ENCODE measurements around the gene KCNMA1.

The KCNMA1 gene

DNA sequence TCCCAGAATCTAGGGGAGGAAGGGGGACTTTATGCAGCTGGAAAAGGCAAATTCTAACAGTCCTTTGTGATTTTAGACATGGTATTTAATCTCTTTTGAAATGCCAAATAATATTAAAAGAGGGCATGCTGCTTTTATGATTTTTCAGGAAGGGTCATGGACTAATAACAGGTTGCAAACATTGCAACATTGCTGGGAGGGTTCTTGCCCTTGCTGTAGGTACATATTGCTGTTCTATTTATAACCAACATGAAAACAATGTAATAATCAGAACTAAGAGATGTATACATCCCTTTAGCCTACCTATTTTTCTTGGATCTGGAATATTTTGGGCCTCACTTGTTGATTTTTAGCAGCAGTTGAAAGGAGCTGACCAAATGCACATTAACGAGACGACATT lies 411.6 kb downstream of the KCNMA1 start:
- peaks cover 8% of the 10 kb centered on the region for H3K4me1 ChIP-seq (ENCODE audit: control insufficient read depth, insufficient read depth, low read depth, low read length)
- no peak overlapping the region for H2AFZ ChIP-seq (ENCODE audit: low read depth, low read length)
- H3K4ac ChIP-seq (ENCODE audit: low read depth in 1 of 2, low read length in 2 of 2) = no peak overlapping the region
- H2BK12ac ChIP-seq (ENCODE audit: low read length in 2 of 2) = no peak overlapping the region
- H2BK5ac ChIP-seq (ENCODE audit: low read depth, low read length, poor library complexity, severe bottlenecking) = no peak overlapping the region
- H4K8ac ChIP-seq (ENCODE audit: low read length) = no peak overlapping the region
- WGBS = 69% methylated on average over 2 of the region's 2 CpGs
- no peaks in the 10 kb centered on the region for H3K36me3 ChIP-seq (ENCODE audit: control insufficient read depth in 1 of 2, insufficient read depth in 2 of 2, low read depth in 1 of 2, low read length in 2 of 2)
- no peak overlapping the region for H3K18ac ChIP-seq (ENCODE audit: low read depth in 1 of 2, low read length in 2 of 2)
- H3K4me3 ChIP-seq (ENCODE audit: insufficient read depth in 1 of 2, low read depth in 1 of 2, low read length in 2 of 2) = no peak overlapping the region
- no peak overlapping the region for H2BK120ac ChIP-seq (ENCODE audit: low read depth, low read length)
- H3K27ac ChIP-seq (ENCODE audit: low read length, poor library complexity, severe bottlenecking) = no peak overlapping the region
- H3K9me3 ChIP-seq (ENCODE audit: control insufficient read depth, low read length) = no peaks in the 10 kb centered on the region
- H3K79me1 ChIP-seq (replicated peaks; ENCODE audit: low read length, poor library complexity, severe bottlenecking) = peaks cover 3% of the 10 kb centered on the region
- H3K14ac ChIP-seq (ENCODE audit: low read length in 2 of 2) = no peak overlapping the region
- H3K4me2 ChIP-seq (ENCODE audit: low read length, poor library complexity, severe bottlenecking) = no peak overlapping the region
- H3K9ac ChIP-seq (ENCODE audit: low read length) = no peak overlapping the region
- H3K27me3 ChIP-seq (ENCODE audit: control insufficient read depth in 1 of 2, insufficient read depth in 1 of 2, low read length in 2 of 2) = no peaks in the 10 kb centered on the region
- no peak overlapping the region for H2BK15ac ChIP-seq (ENCODE audit: low read depth, poor library complexity, severe bottlenecking)
- no peak overlapping the region for H4K91ac ChIP-seq (ENCODE audit: low read length)
- no peak overlapping the region for H2AK5ac ChIP-seq (ENCODE audit: low read length, severe bottlenecking)
- H3K23ac ChIP-seq (ENCODE audit: low read length in 2 of 2) = no peak overlapping the region
- no peak for DNase-seq

DNA sequence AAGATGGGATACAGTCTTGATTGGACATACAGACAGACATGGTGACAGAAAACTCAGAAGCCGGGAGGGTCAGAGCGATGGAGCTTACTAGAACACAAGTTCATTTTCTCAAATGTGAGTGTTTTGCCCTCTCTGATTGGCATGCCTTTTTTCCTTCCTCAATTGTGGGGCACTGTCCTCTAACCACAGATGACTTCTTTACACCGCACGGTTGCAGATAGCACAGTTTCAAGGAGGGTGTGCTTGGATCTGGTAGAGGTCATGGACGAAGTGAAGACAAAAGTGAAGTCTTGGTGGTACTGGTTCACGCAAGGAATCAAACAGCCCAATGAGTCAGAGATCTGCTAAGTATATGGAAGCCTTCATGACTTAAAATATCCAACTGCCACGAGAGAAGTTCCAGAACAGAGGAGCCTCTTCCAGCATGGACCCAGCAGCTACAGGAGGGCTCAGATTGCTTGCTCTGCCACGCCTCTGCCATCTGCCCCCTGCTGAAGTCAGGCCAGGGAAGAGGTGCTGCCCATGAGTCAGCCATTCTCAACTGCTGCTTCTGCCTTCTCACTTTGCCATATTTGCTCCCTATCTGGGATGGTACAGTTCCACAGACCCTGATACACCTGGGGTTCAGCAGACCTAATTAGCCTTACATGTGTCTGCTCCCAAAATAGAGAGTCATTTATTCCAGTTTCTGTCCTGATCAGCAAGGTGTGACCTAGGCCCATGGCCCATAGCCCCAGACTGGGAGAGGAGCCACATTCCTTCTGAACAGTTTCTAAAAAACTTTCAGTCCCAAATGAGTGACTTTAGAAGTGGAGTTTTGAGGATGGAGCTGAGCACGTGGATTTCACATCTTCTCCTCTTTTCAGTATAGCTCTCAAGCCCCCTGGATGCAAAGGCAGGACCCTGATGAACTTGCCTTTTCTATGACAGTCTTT lies 413.8 kb downstream of the KCNMA1 start:
- H2AFZ ChIP-seq (ENCODE audit: low read depth, low read length) = no peak overlapping the region
- H2BK120ac ChIP-seq (ENCODE audit: low read depth, low read length) = no peak overlapping the region
- no peak overlapping the region for H3K9ac ChIP-seq (ENCODE audit: low read length)
- no peaks in the 10 kb centered on the region for H3K27me3 ChIP-seq (ENCODE audit: control insufficient read depth in 1 of 2, insufficient read depth in 1 of 2, low read length in 2 of 2)
- no peak overlapping the region for H3K14ac ChIP-seq (ENCODE audit: low read length in 2 of 2)
- no peak overlapping the region for H3K4me3 ChIP-seq (ENCODE audit: insufficient read depth in 1 of 2, low read depth in 1 of 2, low read length in 2 of 2)
- H3K18ac ChIP-seq (ENCODE audit: low read depth in 1 of 2, low read length in 2 of 2) = no peak overlapping the region
- H2BK15ac ChIP-seq (ENCODE audit: low read depth, poor library complexity, severe bottlenecking) = no peak overlapping the region
- H4K8ac ChIP-seq (ENCODE audit: low read length) = no peak overlapping the region
- H4K91ac ChIP-seq (ENCODE audit: low read length) = no peak overlapping the region
- peaks cover 3% of the 10 kb centered on the region for H3K79me1 ChIP-seq (replicated peaks; ENCODE audit: low read length, poor library complexity, severe bottlenecking)
- H3K4me1 ChIP-seq (ENCODE audit: control insufficient read depth, insufficient read depth, low read depth, low read length) = peaks cover 8% of the 10 kb centered on the region
- no peaks in the 10 kb centered on the region for H3K36me3 ChIP-seq (ENCODE audit: control insufficient read depth in 1 of 2, insufficient read depth in 2 of 2, low read depth in 1 of 2, low read length in 2 of 2)
- peak overlapping the region; percentile 19 for H2AK5ac ChIP-seq (ENCODE audit: low read length, severe bottlenecking)
- no peak overlapping the region for H3K27ac ChIP-seq (ENCODE audit: low read length, poor library complexity, severe bottlenecking)
- H3K9me3 ChIP-seq (ENCODE audit: control insufficient read depth, low read length) = no peaks in the 10 kb centered on the region
- H2BK5ac ChIP-seq (ENCODE audit: low read depth, low read length, poor library complexity, severe bottlenecking) = no peak overlapping the region
- DNase-seq = no peak
- WGBS = 91% methylated on average over 9 of the region's 9 CpGs
- no peak overlapping the region for H2BK12ac ChIP-seq (ENCODE audit: low read length in 2 of 2)
- H3K4ac ChIP-seq (ENCODE audit: low read depth in 1 of 2, low read length in 2 of 2) = no peak overlapping the region
- H3K4me2 ChIP-seq (ENCODE audit: low read length, poor library complexity, severe bottlenecking) = no peak overlapping the region
- no peak overlapping the region for H3K23ac ChIP-seq (ENCODE audit: low read length in 2 of 2)

DNA sequence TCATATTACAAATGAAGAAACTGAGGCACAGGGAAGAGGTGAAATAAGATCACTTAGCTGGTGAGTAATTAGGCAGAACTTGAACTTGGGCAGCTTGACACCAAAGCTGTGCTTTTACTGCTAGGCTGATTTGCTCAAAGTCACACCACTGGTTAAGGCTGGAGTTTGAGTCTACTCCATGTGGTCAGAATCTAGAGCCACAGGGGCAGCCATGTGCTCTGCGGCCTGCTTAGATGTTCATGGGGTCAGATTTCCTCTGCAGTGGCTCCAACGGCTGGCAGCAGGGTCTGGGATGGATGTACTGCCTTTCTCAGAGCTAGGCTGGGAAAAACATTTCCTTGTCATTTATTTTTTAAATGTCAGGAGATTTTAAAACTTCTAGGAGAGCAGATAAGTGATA lies 417.5 kb downstream of the KCNMA1 start:
- Histone ChIP-seq H3K27ac (ENCODE audit: low read length, poor library complexity, severe bottlenecking) (no peak overlapping the region), H3K23ac (ENCODE audit: low read length in 2 of 2) (peak overlapping the region in 1 of 2 experiments; percentile 9), H2BK120ac (ENCODE audit: low read depth, low read length) (no peak overlapping the region), H4K91ac (ENCODE audit: low read length) (no peak overlapping the region), H2BK12ac (ENCODE audit: low read length in 2 of 2) (no peak overlapping the region), H2AK5ac (ENCODE audit: low read length, severe bottlenecking) (no peak overlapping the region), H3K27me3 (ENCODE audit: control insufficient read depth in 1 of 2, insufficient read depth in 1 of 2, low read length in 2 of 2) (no peaks in the 10 kb centered on the region), H2BK15ac (ENCODE audit: low read depth, poor library complexity, severe bottlenecking) (no peak overlapping the region), H3K4me1 (ENCODE audit: control insufficient read depth, insufficient read depth, low read depth, low read length) (peaks cover 6% of the 10 kb centered on the region), H3K4me2 (ENCODE audit: low read length, poor library complexity, severe bottlenecking) (no peak overlapping the region), H2AFZ (ENCODE audit: low read depth, low read length) (no peak overlapping the region), H3K36me3 (ENCODE audit: control insufficient read depth in 1 of 2, insufficient read depth in 2 of 2, low read depth in 1 of 2, low read length in 2 of 2) (no peaks in the 10 kb centered on the region), H3K14ac (ENCODE audit: low read length in 2 of 2) (no peak overlapping the region), H4K8ac (ENCODE audit: low read length) (no peak overlapping the region), H3K79me1 (replicated peaks; ENCODE audit: low read length, poor library complexity, severe bottlenecking) (peaks cover 3% of the 10 kb centered on the region), H2BK5ac (ENCODE audit: low read depth, low read length, poor library complexity, severe bottlenecking) (no peak overlapping the region), H3K18ac (ENCODE audit: low read depth in 1 of 2, low read length in 2 of 2) (peak overlapping the region in 1 of 2 experiments; percentile 11), H3K9me3 (ENCODE audit: control insufficient read depth, low read length) (no peaks in the 10 kb centered on the region), H3K9ac (ENCODE audit: low read length) (no peak overlapping the region), H3K4me3 (ENCODE audit: insufficient read depth in 1 of 2, low read depth in 1 of 2, low read length in 2 of 2) (no peak overlapping the region), H3K4ac (ENCODE audit: low read depth in 1 of 2, low read length in 2 of 2) (no peak overlapping the region)
- DNase-seq = no peak
- 72% methylated on average over 2 of the region's 2 CpGs for WGBS

DNA sequence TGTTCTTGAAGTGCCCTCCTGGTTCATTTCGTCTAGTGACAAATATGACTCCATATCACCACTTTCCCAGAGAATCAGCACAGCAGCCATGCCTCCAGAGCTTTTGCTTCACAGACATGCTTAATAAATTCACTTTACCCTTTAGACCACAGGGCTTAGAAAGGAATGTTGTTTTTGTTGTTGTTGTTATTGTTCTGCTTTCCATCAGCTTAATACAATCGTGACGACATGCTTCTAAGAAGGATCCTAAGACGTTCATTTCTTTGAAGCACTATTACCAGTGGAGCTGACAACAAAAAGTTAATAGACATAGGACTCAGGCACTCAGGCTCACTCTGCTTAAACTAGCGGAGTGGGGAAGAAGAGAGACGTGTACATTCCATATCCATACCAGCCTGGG lies 418.6 kb downstream of the KCNMA1 start:
- no peak overlapping the region for H2BK5ac ChIP-seq (ENCODE audit: low read depth, low read length, poor library complexity, severe bottlenecking)
- H2AK5ac ChIP-seq (ENCODE audit: low read length, severe bottlenecking) = no peak overlapping the region
- H3K4me1 ChIP-seq (ENCODE audit: control insufficient read depth, insufficient read depth, low read depth, low read length) = peaks cover 5% of the 10 kb centered on the region
- 63% methylated on average over 5 of the region's 6 CpGs for WGBS
- H3K4me3 ChIP-seq (ENCODE audit: insufficient read depth in 1 of 2, low read depth in 1 of 2, low read length in 2 of 2) = no peak overlapping the region
- no peak overlapping the region for H4K8ac ChIP-seq (ENCODE audit: low read length)
- H2BK120ac ChIP-seq (ENCODE audit: low read depth, low read length) = no peak overlapping the region
- no peaks in the 10 kb centered on the region for H3K9me3 ChIP-seq (ENCODE audit: control insufficient read depth, low read length)
- H3K36me3 ChIP-seq (ENCODE audit: control insufficient read depth in 1 of 2, insufficient read depth in 2 of 2, low read depth in 1 of 2, low read length in 2 of 2) = no peaks in the 10 kb centered on the region
- H3K14ac ChIP-seq (ENCODE audit: low read length in 2 of 2) = no peak overlapping the region
- no peak overlapping the region for H2BK12ac ChIP-seq (ENCODE audit: low read length in 2 of 2)
- H3K18ac ChIP-seq (ENCODE audit: low read depth in 1 of 2, low read length in 2 of 2) = no peak overlapping the region
- no peak overlapping the region for H2BK15ac ChIP-seq (ENCODE audit: low read depth, poor library complexity, severe bottlenecking)
- H3K27me3 ChIP-seq (ENCODE audit: control insufficient read depth in 1 of 2, insufficient read depth in 1 of 2, low read length in 2 of 2) = no peaks in the 10 kb centered on the region
- no peak overlapping the region for H3K4ac ChIP-seq (ENCODE audit: low read depth in 1 of 2, low read length in 2 of 2)
- H3K9ac ChIP-seq (ENCODE audit: low read length) = no peak overlapping the region
- DNase-seq = no peak
- H3K23ac ChIP-seq (ENCODE audit: low read length in 2 of 2) = no peak overlapping the region
- H4K91ac ChIP-seq (ENCODE audit: low read length) = no peak overlapping the region
- H3K27ac ChIP-seq (ENCODE audit: low read length, poor library complexity, severe bottlenecking) = no peak overlapping the region
- no peak overlapping the region for H2AFZ ChIP-seq (ENCODE audit: low read depth, low read length)
- no peak overlapping the region for H3K4me2 ChIP-seq (ENCODE audit: low read length, poor library complexity, severe bottlenecking)
- H3K79me1 ChIP-seq (replicated peaks; ENCODE audit: low read length, poor library complexity, severe bottlenecking) = peaks cover 3% of the 10 kb centered on the region

All from mesenchymal stem cell (in vitro differentiated cells and primary cell).